Right cardiac atrium (tissue), 5 donors: Measurements from ENCODE around the gene C5AR1. TPM values are rescaled to one million over a fixed set of nuclear protein-coding genes. Genes with fewer than 3 reads are reported as not detected.
A peak's percentile ranks its signal among the peaks of the same experiment; 100 is the strongest.
"Not testable (repeated sequence)": the region's sequence is repeated elsewhere in the genome, so short reads cannot be mapped to it uniquely, and the experiment has no call there.

Experiments
- ATAC-seq, 2 donors: fragments of 200-7000 bp; cut with Tn5 transposase; one replicate each; pipeline versions ENCODE4 v1.8.0 to v1.9.1; 2020; ENCODE audit warnings: moderate library complexity in 2 of 2, mild to moderate bottlenecking in 1 of 2
- DNase-seq, 3 donors: peaks; one replicate each; pipeline ENCODE4 v3.0.0-alpha.2; 2020
- H3K27ac ChIP-seq: one replicate; pipeline ENCODE4 v1.5.1; 2013; ENCODE audit warnings: mild to moderate bottlenecking, low read length, control low read depth, moderate library complexity
- H3K27me3 ChIP-seq: one replicate; pipeline ENCODE4 v1.6.1; 2013; ENCODE audit not compliant: control insufficient read depth, insufficient read depth
- H3K4me1 ChIP-seq: one replicate; pipeline ENCODE4 v1.6.1; 2013; ENCODE audit warnings: low read length; ENCODE audit not compliant: control insufficient read depth, insufficient read depth
- H3K4me3 ChIP-seq: one replicate; pipeline ENCODE4 v1.5.1; 2013; ENCODE audit warnings: low read length, control low read depth
- H3K9me3 ChIP-seq: one replicate; pipeline ENCODE4 v1.6.1; 2013; ENCODE audit warnings: low read length; ENCODE audit not compliant: control insufficient read depth
- WGBS: extraction: QIAGEN DNeasy Blood & Tissue Kit; methylation state at CpG from one replicate; pipeline ENCODE4 v1.1.7; 2013; 5-methylcytosine and 5-hydroxymethylcytosine counted together
- intact Hi-C, 4 donors: fragments of 100-400 bp; cut with DNase I; formaldehyde crosslinking; loops; one replicate each; pipeline versions ENCODE4 v1.11.0 to v1.14.0; 2022 to 2023
- polyA plus RNA-seq: library from polyadenylated mRNA; stranded (reverse); fragments of 200-250 nt; gene quantifications from one replicate; pipeline ENCODE4 v1.2.3, GENCODE V29; 2013
- total RNA-seq, 4 donors: library from RNA; stranded (reverse); fragmentation: NEBNext Ultra II Directional; extraction: Animal tissue kit (Norgen Biotek cat#: 25700); gene quantifications; one replicate each; pipeline ENCODE4 v1.2.1, GENCODE V29; 2021
- donor health status: healthy with polysubstance abuse.
- donor health status: DM: no; HTN: yes; CAD: no.
- donor health status: DM: no; HTN: no; CAD: no.
- donor health status: DM: no; HTN: yes; CAD: no; lungs with severe emphysema.
- donor health status: DM: yes; HTN: yes; CAD: no.

Gene C5AR1
- total and polyA plus RNA-seq, 5 donors: 2.3 to 11.7 (median 6.3) TPM

DNA sequence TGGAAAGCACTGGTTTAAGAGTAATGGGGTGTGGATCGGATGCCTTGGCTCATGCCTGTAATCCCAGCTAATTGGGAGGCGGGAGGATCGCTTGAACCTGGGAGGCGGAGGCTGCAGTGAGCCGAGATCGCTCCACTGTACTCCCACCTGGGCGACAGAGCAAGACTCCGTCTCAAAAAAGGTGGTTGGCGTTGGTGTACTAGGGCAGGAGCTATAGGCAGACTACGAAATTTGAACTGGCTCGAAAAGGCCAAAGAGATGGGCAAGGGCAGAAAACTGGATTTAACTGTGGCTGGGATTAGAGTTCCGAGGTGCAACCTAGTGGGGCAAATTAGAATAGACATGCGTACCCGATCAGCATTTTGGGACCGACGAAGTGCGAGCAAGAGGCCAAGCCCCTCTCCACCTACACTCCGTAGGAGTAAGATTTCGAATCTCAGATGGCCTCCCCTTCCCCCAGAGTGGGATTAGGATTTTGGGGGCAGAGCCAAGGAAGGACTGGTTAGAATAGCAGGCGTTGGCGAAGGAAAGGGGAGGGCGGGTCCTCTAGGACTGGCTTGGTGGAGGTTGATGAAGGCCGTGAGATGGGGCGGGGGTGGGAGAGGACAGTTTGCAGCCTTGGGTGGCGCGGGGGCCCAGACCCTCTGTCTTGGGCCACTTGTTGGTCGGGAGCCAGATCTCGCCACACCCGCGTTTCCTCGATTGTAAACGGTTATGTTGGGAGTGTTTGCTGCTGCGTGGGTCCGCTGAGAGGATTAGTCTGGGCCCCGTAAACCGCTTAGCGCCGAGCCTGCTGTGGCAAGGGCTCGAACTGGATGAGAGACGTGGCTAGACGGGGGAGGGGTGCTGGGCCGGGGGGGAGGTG, 37.0 kb upstream of the C5AR1 start:
- Histone ChIP-seq H3K27ac (peak overlapping the region; percentile 94), H3K27me3 (no peaks in the 10 kb centered on the region), H3K9me3 (no peaks in the 10 kb centered on the region), H3K4me1 (no peaks in the 10 kb centered on the region), H3K4me3 (peak overlapping the region; percentile 61)
- intact Hi-C loops: no loop called here
- DNase-seq (peak; percentile 63 to 84 (median 82)), ATAC-seq (peak in 1 of 2 donors; percentile 0)
- WGBS: 30% methylated on average over 42 of the region's 42 CpGs

DNA sequence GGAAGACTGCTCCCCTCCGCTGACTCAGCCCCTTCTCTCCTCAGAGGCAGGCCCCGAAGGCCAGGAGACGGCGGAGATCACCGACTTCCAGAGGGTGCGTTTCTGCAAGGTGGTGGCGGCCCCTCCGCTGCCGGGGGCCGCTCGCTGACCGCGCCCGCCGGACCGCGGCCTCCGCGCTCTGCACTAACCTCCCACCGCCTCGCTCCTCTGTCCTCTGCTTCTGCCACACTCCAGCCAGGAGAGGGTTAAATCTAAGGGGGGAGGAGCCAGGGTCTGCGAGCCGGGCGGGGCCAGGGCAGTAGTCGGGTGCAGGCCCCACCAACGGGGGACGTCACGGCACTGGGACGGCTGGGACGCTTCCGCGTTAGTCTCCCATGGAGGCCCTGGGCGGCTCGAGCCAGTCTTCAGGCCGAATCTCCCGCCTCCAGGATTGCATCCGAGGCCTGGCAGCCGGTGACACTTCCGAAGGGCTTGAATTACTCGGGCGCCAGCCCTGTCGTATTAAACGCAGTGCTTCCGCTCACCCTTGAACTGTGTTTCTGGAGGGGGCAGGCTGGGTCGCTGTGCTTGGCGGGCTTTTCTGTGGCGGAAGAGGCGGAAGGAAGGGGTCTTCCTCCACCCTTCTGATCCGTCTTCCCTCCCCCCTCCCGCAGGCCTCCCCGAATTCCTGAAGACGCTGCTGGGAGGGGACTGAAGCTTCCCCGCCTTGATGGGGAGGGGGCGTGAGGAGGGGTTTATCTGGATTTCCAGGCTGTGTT, 36.2 kb upstream of the C5AR1 start:
- intact Hi-C loops: no loop called here
- under 1% methylated on average over 54 of the region's 54 CpGs for WGBS
- ATAC-seq (peak; percentile 86), DNase-seq (peak; percentile 95 to 98 (median 97))
- H3K9me3 ChIP-seq: no peaks in the 10 kb centered on the region
- peak overlapping the region; percentile 61 for H3K4me3 ChIP-seq
- H3K4me1 ChIP-seq: no peaks in the 10 kb centered on the region
- H3K27ac ChIP-seq: peak overlapping the region; percentile 94
- no peaks in the 10 kb centered on the region for H3K27me3 ChIP-seq

- DNase-seq: peak; percentile 98 to 100 (median 99)
- peak within 1 kb of the TSS; percentile 99 for H3K27ac ChIP-seq
- ATAC-seq: peak; percentile 88 to 90
- WGBS: under 1% methylated on average over 71 of the region's 72 CpGs
- no peaks in the 10 kb centered on the region for H3K4me1 ChIP-seq
- H3K9me3 ChIP-seq: no peaks in the 10 kb centered on the region
- H3K4me3 ChIP-seq: peak within 1 kb of the TSS; percentile 61
- H3K27me3 ChIP-seq: no peaks in the 10 kb centered on the region
- intact Hi-C loops: no loop called here
These were observed 35.4 kb upstream of the C5AR1 start, which contains the start of gene INAFM1 for GRCh38 chr19:47274071-47274890. TSS of gene INAFM1 (plus strand) at chr19:47274885. CDS start at chr19:47274920, 35 bp downstream.

- 5% methylated on average over 81 of the region's 82 CpGs for WGBS
- DNase-seq (peak in 2 of 3 donors; percentile 63 to 79), ATAC-seq (peak; percentile 0 to 1)
- Histone ChIP-seq H3K4me3 (peak overlapping the region; percentile 61), H3K4me1 (no peaks in the 10 kb centered on the region), H3K27ac (peak overlapping the region; percentile 27), H3K9me3 (no peaks in the 10 kb centered on the region), H3K27me3 (no peaks in the 10 kb centered on the region)
- intact Hi-C loops: loop anchor here in 1 of 4 donors (5.0 kb wide), 1 partner anchor 427 kb away; no protein-coding TSS in a partner anchor
These were observed 34.5 kb upstream of the C5AR1 start for GRCh38 chr19:47274891-47275761.

DNA sequence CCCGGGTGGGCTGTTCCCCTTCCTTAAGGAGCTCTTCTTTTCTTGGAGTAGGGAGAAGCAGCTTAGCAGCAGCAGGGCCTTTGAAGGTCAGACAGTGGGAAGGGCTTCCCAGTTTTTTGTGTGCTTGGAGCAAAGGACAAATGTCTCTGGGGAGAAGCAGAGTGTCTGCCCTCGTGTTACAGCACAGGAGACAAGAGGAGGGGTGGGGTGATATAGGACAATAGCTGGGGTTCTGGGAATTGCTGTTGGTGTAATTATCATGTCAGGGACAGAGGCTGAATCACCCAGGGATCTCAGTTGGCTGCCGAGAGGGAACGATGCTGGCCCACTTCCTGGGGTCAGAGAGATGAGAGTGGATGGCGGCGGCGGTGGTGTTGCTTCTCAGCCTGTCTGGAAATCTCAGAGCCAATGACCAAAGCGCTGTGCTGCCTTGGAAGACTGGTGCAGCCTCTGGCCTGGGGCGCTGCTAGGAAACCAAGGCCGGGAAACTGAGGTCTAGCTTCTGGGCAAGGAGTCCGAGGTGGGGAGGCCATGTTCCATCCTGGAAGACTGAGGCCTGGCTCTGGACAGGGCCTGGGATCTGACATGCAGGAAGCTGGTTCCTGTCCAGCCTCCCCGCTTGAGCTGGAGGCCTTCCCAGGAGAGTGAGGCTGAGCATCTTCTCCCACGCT, 33.7 kb upstream of the C5AR1 start:
- no peaks in the 10 kb centered on the region for H3K9me3 ChIP-seq
- peak; percentile 68 to 83 (median 82) for DNase-seq
- peak overlapping the region; percentile 27 for H3K27ac ChIP-seq
- H3K4me3 ChIP-seq: no peak overlapping the region
- WGBS: 42% methylated on average over 13 of the region's 13 CpGs
- peak in 1 of 2 donors; percentile 1 for ATAC-seq
- H3K4me1 ChIP-seq: no peaks in the 10 kb centered on the region
- no peaks in the 10 kb centered on the region for H3K27me3 ChIP-seq
- intact Hi-C loops: loop anchor here in 1 of 4 donors (5.0 kb wide), 1 partner anchor 426 kb away; no protein-coding TSS in a partner anchor

- not testable (repeated sequence) for ATAC-seq, H3K27ac ChIP-seq, H3K4me1 ChIP-seq, DNase-seq, H3K4me3 ChIP-seq, H3K9me3 ChIP-seq, H3K27me3 ChIP-seq
- intact Hi-C loops: loop anchor here in 1 of 4 donors (5.0 kb wide), 1 partner anchor 426 kb away; no protein-coding TSS in a partner anchor
- WGBS: 86% methylated on average over 3 of the region's 3 CpGs
These were observed 33.1 kb upstream of the C5AR1 start for GRCh38 chr19:47276513-47276912.

DNA sequence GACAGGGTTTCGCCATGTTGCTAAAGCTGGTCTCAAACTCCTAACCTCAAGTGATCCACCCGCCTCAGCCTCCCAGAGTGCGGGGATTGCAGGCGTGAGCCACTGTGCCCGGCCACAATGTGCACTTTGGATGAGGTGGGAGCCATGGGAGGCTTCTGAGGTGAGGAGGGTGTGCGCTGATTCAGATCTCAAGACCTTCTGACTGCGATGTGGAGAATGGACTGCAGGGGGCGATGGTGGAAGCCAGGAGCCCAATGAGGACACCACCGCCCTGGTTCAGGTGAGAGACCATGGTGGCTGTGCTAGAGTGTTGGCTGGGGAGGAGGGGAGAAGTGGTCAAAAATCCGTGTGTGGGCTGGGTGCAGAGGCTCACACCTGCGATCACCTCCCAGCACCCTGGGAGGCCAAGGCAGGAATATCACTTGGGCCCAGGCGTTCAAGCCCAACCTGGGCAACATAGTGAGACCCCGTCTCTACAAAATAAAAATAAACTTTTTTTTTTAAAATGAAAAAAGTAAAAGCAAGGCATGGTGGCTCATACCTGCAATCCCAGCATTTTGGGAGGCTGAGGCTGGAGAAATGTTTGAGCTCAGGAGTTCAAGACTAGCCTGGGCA, 29.4 kb upstream of the C5AR1 start:
- peak in 1 of 3 donors; percentile 74 for DNase-seq
- WGBS: 90% methylated on average over 13 of the region's 13 CpGs
- Histone ChIP-seq H3K9me3 (no peaks in the 10 kb centered on the region), H3K27me3 (no peaks in the 10 kb centered on the region), H3K4me3 (no peak overlapping the region), H3K4me1 (no peaks in the 10 kb centered on the region), H3K27ac (no peak overlapping the region)
- intact Hi-C loops: no loop called here
- ATAC-seq: no peak

- no peak overlapping the region for H3K27ac ChIP-seq
- H3K27me3 ChIP-seq: no peaks in the 10 kb centered on the region
These were observed 26.1 kb upstream of the C5AR1 start for GRCh38 chr19:47283405-47284059.

More at GRCh38 chr19:47283405-47284059, 26.1 kb upstream of the C5AR1 start:
- no peak for DNase-seq
- no peaks in the 10 kb centered on the region for H3K9me3 ChIP-seq
- no peak overlapping the region for H3K4me3 ChIP-seq
- H3K4me1 ChIP-seq: no peaks in the 10 kb centered on the region
- intact Hi-C loops: no loop called here
- 71% methylated on average over 10 of the region's 10 CpGs for WGBS
- no peak for ATAC-seq
